ENCODE results near the gene AR.
"Not testable (repeated sequence)": the region's sequence is repeated elsewhere in the genome, so short reads cannot be mapped to it uniquely, and the experiment has no call there.

The AR gene

DNA sequence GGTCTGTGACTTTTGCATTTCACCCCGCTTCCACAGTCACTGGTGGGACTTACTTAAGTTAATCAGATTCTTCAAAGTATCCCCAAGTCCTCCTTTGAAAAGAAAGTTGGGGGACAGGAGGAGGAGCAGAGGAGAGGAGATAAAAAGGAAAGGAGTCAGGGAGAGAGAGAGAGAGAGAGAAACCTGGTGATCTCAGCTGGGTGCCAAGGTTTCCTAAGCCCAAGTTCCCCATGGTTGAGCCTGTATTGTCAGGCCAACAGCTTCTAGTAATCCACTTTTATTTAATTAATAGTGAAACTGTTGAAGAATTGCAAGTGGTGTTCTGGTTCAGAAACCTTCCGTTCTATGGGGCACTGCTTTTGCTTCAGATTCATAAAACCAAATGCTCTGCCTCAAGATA, 91.6 kb downstream of the AR start:
- Histone ChIP-seq H2BK5ac (ENCODE audit: low read length) (no peak overlapping the region), H3K79me2 (ENCODE audit: control insufficient read depth, insufficient read depth, low read length) (no peaks in the 10 kb centered on the region), H3K4me1 (ENCODE audit: control insufficient read depth, low read depth, low read length) (no peaks in the 10 kb centered on the region), H3K36me3 (ENCODE audit: control insufficient read depth, insufficient read depth, low read length) (no peaks in the 10 kb centered on the region), H4K5ac (ENCODE audit: low read length) (no peak overlapping the region), H3K56ac (ENCODE audit: low read length) (no peak overlapping the region), H3K4me2 (ENCODE audit: low read length) (no peak overlapping the region), H2AK5ac (ENCODE audit: low read length) (no peak overlapping the region), H3K4me3 (ENCODE audit: low read length) (no peak overlapping the region), H2BK120ac (ENCODE audit: low read depth, low read length) (no peak overlapping the region), H3K4ac (ENCODE audit: low read depth, low read length) (no peak overlapping the region), H2BK15ac (replicated peaks; ENCODE audit: low read depth) (no peak overlapping the region), H3K18ac (ENCODE audit: low read length) (no peak overlapping the region), H3K9ac (ENCODE audit: low read length) (no peak overlapping the region), H3K27me3 (ENCODE audit: insufficient read depth, low read length, poor library complexity) (no peaks in the 10 kb centered on the region), H4K8ac (ENCODE audit: low read depth, low read length) (no peak overlapping the region), H3K79me1 (ENCODE audit: low read length) (no peaks in the 10 kb centered on the region), H3K23ac (ENCODE audit: low read length) (no peak overlapping the region), H3K27ac (ENCODE audit: low read depth, low read length) (no peak overlapping the region)
- WGBS (ENCODE audit: extremely low coverage, insufficient coverage, low lambda C conversion rate), result no CpG with 5 or more reads among the region's 2 CpGs
- DNase-seq, result no peak

DNA sequence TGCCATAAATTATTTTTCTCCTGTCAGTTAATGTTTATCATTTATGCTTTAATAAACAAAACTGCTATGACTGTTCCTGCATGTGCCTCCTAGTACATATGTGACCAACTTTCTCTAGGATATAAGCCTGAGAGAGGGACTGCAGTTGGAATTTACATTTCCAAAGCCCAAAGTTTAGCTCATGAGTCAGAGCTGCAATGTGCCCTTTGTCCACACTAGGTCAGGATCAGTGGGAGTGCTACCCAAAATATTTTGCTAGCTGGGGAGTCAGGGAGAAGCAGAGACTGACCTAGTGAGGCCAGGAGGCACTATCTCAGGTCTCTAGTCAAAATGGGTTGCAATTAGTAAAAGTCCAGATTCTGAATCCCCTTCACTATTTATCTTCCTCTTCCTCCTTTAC, 92.7 kb downstream of the AR start:
- no peaks in the 10 kb centered on the region for H3K79me2 ChIP-seq (ENCODE audit: control insufficient read depth, insufficient read depth, low read length)

DNA sequence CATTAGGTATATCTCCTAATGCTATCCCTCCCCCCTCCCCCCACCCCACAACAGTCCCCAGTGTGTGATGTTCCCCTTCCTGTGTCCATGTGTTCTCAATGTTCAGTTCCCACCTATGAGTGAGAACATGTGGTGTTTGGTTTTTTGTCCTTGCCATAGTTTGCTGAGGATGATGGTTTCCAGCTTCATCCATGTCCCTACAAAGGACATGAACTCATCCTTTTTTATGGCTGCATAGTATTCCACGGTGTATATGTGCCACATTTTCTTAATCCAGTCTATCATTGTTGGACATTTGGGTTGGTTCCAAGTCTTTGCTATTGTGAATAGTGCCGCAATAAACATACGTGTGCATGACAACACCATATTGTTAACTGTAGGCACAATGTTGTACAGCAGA, 93.5 kb downstream of the AR start:
- not testable (repeated sequence) for H4K5ac ChIP-seq (ENCODE audit: low read length); H4K8ac ChIP-seq (ENCODE audit: low read depth, low read length); H3K27me3 ChIP-seq (ENCODE audit: insufficient read depth, low read length, poor library complexity); H3K79me2 ChIP-seq (ENCODE audit: control insufficient read depth, insufficient read depth, low read length); H3K4me3 ChIP-seq (ENCODE audit: low read length); H3K4me1 ChIP-seq (ENCODE audit: control insufficient read depth, low read depth, low read length); H3K79me1 ChIP-seq (ENCODE audit: low read length); H2BK5ac ChIP-seq (ENCODE audit: low read length); H3K4me2 ChIP-seq (ENCODE audit: low read length); H2AK5ac ChIP-seq (ENCODE audit: low read length); H3K23ac ChIP-seq (ENCODE audit: low read length); H3K36me3 ChIP-seq (ENCODE audit: control insufficient read depth, insufficient read depth, low read length); H3K18ac ChIP-seq (ENCODE audit: low read length); H3K27ac ChIP-seq (ENCODE audit: low read depth, low read length); H3K9ac ChIP-seq (ENCODE audit: low read length); H2BK120ac ChIP-seq (ENCODE audit: low read depth, low read length); H2BK15ac ChIP-seq (replicated peaks; ENCODE audit: low read depth); H3K4ac ChIP-seq (ENCODE audit: low read depth, low read length); DNase-seq; H3K56ac ChIP-seq (ENCODE audit: low read length)
- no CpG with 5 or more reads among the region's 3 CpGs for WGBS (ENCODE audit: extremely low coverage, insufficient coverage, low lambda C conversion rate)

More for the DNA sequence above, 92.7 kb downstream of the AR start:
- H4K5ac ChIP-seq (ENCODE audit: low read length), result no peak overlapping the region
- H3K4me3 ChIP-seq (ENCODE audit: low read length), result no peak overlapping the region
- no peaks in the 10 kb centered on the region for H3K36me3 ChIP-seq (ENCODE audit: control insufficient read depth, insufficient read depth, low read length)
- H4K8ac ChIP-seq (ENCODE audit: low read depth, low read length), result no peak overlapping the region
- DNase-seq, result peak; percentile 45
- H2AK5ac ChIP-seq (ENCODE audit: low read length), result no peak overlapping the region
- no peak overlapping the region for H3K4ac ChIP-seq (ENCODE audit: low read depth, low read length)
- H3K9ac ChIP-seq (ENCODE audit: low read length), result no peak overlapping the region
- no peak overlapping the region for H3K23ac ChIP-seq (ENCODE audit: low read length)
- no peak overlapping the region for H2BK5ac ChIP-seq (ENCODE audit: low read length)
- no peaks in the 10 kb centered on the region for H3K27me3 ChIP-seq (ENCODE audit: insufficient read depth, low read length, poor library complexity)
- no peak overlapping the region for H3K56ac ChIP-seq (ENCODE audit: low read length)
- no peaks in the 10 kb centered on the region for H3K4me1 ChIP-seq (ENCODE audit: control insufficient read depth, low read depth, low read length)
- no peak overlapping the region for H3K27ac ChIP-seq (ENCODE audit: low read depth, low read length)
- H3K18ac ChIP-seq (ENCODE audit: low read length), result no peak overlapping the region
- no peak overlapping the region for H2BK15ac ChIP-seq (replicated peaks; ENCODE audit: low read depth)
- no peak overlapping the region for H2BK120ac ChIP-seq (ENCODE audit: low read depth, low read length)
- H3K79me1 ChIP-seq (ENCODE audit: low read length), result no peaks in the 10 kb centered on the region
- no peak overlapping the region for H3K4me2 ChIP-seq (ENCODE audit: low read length)

DNA sequence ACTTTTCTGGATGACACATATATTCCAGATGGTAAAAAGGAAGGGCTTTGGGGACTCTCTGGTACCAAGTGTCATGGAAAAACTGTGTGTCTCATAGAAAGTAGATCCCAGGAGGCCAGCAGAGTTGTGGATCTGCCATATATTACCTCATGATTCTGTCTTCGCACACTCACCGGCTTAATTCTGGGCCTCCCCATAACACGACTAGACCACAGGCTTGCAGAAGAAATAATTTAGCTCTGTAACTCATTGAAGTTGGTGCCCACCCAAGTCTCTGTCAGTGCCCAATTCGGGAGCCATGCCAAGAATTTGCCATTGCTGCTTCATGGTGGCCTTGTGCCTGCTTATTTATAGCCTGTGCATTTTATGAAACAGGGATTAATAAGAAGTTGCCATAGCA, 104.5 kb downstream of the AR start:
- Histone ChIP-seq H2BK15ac (replicated peaks; ENCODE audit: low read depth) (no peak overlapping the region), H3K4me3 (ENCODE audit: low read length) (no peak overlapping the region), H4K5ac (ENCODE audit: low read length) (no peak overlapping the region), H2AK5ac (ENCODE audit: low read length) (no peak overlapping the region), H3K4me1 (ENCODE audit: control insufficient read depth, low read depth, low read length) (no peaks in the 10 kb centered on the region), H3K27me3 (ENCODE audit: insufficient read depth, low read length, poor library complexity) (no peaks in the 10 kb centered on the region), H3K18ac (ENCODE audit: low read length) (no peak overlapping the region), H3K23ac (ENCODE audit: low read length) (no peak overlapping the region), H3K27ac (ENCODE audit: low read depth, low read length) (no peak overlapping the region), H3K9ac (ENCODE audit: low read length) (no peak overlapping the region), H3K4ac (ENCODE audit: low read depth, low read length) (no peak overlapping the region), H3K4me2 (ENCODE audit: low read length) (no peak overlapping the region), H2BK5ac (ENCODE audit: low read length) (no peak overlapping the region), H4K8ac (ENCODE audit: low read depth, low read length) (no peak overlapping the region), H3K56ac (ENCODE audit: low read length) (no peak overlapping the region), H3K79me2 (ENCODE audit: control insufficient read depth, insufficient read depth, low read length) (no peaks in the 10 kb centered on the region), H3K36me3 (ENCODE audit: control insufficient read depth, insufficient read depth, low read length) (no peaks in the 10 kb centered on the region), H2BK120ac (ENCODE audit: low read depth, low read length) (no peak overlapping the region), H3K79me1 (ENCODE audit: low read length) (no peaks in the 10 kb centered on the region)
- DNase-seq, result no peak
- WGBS (ENCODE audit: extremely low coverage, insufficient coverage, low lambda C conversion rate), result no CpG with 5 or more reads among the region's 4 CpGs

DNA sequence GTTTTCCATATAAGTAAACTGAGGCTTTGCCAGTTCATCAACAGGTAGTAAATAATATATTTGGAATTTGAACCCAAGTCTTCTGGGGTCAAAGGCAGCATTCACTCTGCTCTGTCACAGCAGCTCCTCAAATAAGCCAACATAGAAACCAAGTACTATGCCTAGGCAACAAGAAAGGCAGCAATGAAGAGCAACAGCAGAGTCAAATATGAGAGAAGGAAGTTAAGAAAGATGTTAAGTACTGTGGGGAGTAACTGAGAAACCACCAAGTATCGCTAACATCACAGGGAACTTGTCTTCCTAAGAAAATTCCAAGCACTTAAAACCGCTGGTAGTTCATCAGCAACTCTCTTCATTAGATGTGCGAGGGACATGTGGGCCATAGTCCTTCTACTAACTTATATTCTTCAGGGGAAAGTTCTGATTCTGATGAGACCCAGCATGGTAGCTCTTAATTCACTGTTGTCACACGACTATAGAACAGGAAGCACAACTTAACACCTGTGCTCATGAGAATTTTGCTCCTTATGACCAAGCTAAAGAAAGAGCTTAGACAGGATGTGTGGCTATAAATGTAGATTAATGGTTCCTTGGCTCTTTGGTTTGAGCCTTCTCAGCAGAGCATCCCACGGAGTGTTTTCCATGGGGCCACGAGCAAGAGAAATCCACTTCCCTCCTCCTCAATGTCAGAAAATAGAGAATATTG, 107.8 kb downstream of the AR start:
- Histone ChIP-seq H3K4me3 (ENCODE audit: low read length) (no peak overlapping the region), H4K5ac (ENCODE audit: low read length) (no peak overlapping the region), H3K56ac (ENCODE audit: low read length) (no peak overlapping the region), H2AK5ac (ENCODE audit: low read length) (no peak overlapping the region), H3K4me1 (ENCODE audit: control insufficient read depth, low read depth, low read length) (no peaks in the 10 kb centered on the region), H2BK120ac (ENCODE audit: low read depth, low read length) (no peak overlapping the region), H2BK15ac (replicated peaks; ENCODE audit: low read depth) (no peak overlapping the region), H3K4me2 (ENCODE audit: low read length) (no peak overlapping the region), H4K8ac (ENCODE audit: low read depth, low read length) (no peak overlapping the region), H3K27me3 (ENCODE audit: insufficient read depth, low read length, poor library complexity) (no peaks in the 10 kb centered on the region), H3K9ac (ENCODE audit: low read length) (no peak overlapping the region), H3K18ac (ENCODE audit: low read length) (no peak overlapping the region), H2BK5ac (ENCODE audit: low read length) (no peak overlapping the region), H3K23ac (ENCODE audit: low read length) (no peak overlapping the region), H3K79me2 (ENCODE audit: control insufficient read depth, insufficient read depth, low read length) (no peaks in the 10 kb centered on the region), H3K27ac (ENCODE audit: low read depth, low read length) (no peak overlapping the region), H3K36me3 (ENCODE audit: control insufficient read depth, insufficient read depth, low read length) (no peaks in the 10 kb centered on the region), H3K79me1 (ENCODE audit: low read length) (no peaks in the 10 kb centered on the region), H3K4ac (ENCODE audit: low read depth, low read length) (no peak overlapping the region)
- no peak for DNase-seq
- WGBS (ENCODE audit: extremely low coverage, insufficient coverage, low lambda C conversion rate), result no CpG with 5 or more reads among the region's 6 CpGs

DNA sequence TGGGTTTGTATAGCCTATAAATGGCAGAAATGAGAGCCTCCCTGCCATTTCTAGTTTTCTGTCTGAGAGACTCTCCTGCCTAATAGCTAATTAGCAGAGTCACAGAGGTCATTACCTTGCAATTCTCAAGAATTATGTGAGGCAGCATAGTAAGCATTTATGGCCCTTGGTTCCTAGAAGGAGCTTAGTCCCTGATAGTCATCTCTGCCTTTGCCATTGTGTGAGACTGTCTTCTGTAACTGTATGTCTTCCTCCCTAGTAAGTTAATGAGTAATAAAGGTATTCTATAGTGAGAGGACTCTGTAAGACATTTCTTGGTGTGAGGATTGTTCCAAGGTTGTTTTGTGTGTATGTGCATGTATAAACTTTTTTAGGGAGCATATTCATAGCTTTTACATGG, 108.7 kb downstream of the AR start:
- Histone ChIP-seq H3K4me2 (ENCODE audit: low read length) (no peak overlapping the region), H3K23ac (ENCODE audit: low read length) (no peak overlapping the region), H3K27ac (ENCODE audit: low read depth, low read length) (no peak overlapping the region), H4K8ac (ENCODE audit: low read depth, low read length) (no peak overlapping the region), H3K4ac (ENCODE audit: low read depth, low read length) (no peak overlapping the region), H3K27me3 (ENCODE audit: insufficient read depth, low read length, poor library complexity) (no peaks in the 10 kb centered on the region), H3K4me3 (ENCODE audit: low read length) (no peak overlapping the region), H2BK5ac (ENCODE audit: low read length) (no peak overlapping the region), H3K4me1 (ENCODE audit: control insufficient read depth, low read depth, low read length) (no peaks in the 10 kb centered on the region), H3K18ac (ENCODE audit: low read length) (no peak overlapping the region), H2AK5ac (ENCODE audit: low read length) (no peak overlapping the region), H3K79me2 (ENCODE audit: control insufficient read depth, insufficient read depth, low read length) (no peaks in the 10 kb centered on the region), H3K79me1 (ENCODE audit: low read length) (no peaks in the 10 kb centered on the region), H3K36me3 (ENCODE audit: control insufficient read depth, insufficient read depth, low read length) (no peaks in the 10 kb centered on the region), H3K9ac (ENCODE audit: low read length) (no peak overlapping the region), H3K56ac (ENCODE audit: low read length) (no peak overlapping the region), H4K5ac (ENCODE audit: low read length) (no peak overlapping the region), H2BK120ac (ENCODE audit: low read depth, low read length) (no peak overlapping the region), H2BK15ac (replicated peaks; ENCODE audit: low read depth) (no peak overlapping the region)
- peak; percentile 16 for DNase-seq
